ENCODE results near the gene SLC44A3. TPM values are rescaled to one million over a fixed set of nuclear protein-coding genes. Genes with fewer than 3 reads are reported as not detected.

Gene SLC44A3
- total RNA-seq, 1 experiment from 2014 or later, result 16.9 TPM

- H3K27me3 ChIP-seq (replicated peaks; ENCODE audit: control insufficient read depth, insufficient read depth, low read length), result no peaks in the 10 kb centered on the region
- Mint-ChIP-seq H3K9me3 (ENCODE audit: unreplicated experiment) (no peaks in the 10 kb centered on the region), H3K27ac (ENCODE audit: unreplicated experiment) (no peak overlapping the region), H3K36me3 (ENCODE audit: insufficient read depth, unreplicated experiment) (peaks cover 91% of the 10 kb centered on the region), H3K4me3 (ENCODE audit: unreplicated experiment) (no peak overlapping the region), H3K4me1 (ENCODE audit: low read depth, unreplicated experiment) (peaks cover 13% of the 10 kb centered on the region), H3K27me3 (ENCODE audit: insufficient read depth, unreplicated experiment) (no peaks in the 10 kb centered on the region)
- H3K9me3 ChIP-seq, result no peaks in the 10 kb centered on the region
- intact Hi-C loops (cut with micrococcal nuclease; ENCODE audit: unreplicated experiment), result no loop called here
- no peaks in the 10 kb centered on the region for H3K36me3 ChIP-seq (ENCODE audit: control insufficient read depth, insufficient read depth, low read length)
- no peak overlapping the region for H3K4me3 ChIP-seq (ENCODE audit: low read depth, low read length)
- POLR2A ChIA-PET, result no interaction called here
- no peak for TF ChIP-seq CTCF (IDR thresholded peaks at IDR 0.05; ENCODE audit: insufficient read depth in 1 of 2, low read depth in 1 of 2, low read length in 1 of 2, severe bottlenecking in 1 of 2, unreplicated experiment in 1 of 2)
- no TSS peak for BruUV-seq (replicated peaks)
- no peak for DNase-seq
- peaks cover 2% of the 10 kb centered on the region; the same call in 1 of the 2 replicates for H3K4me1 ChIP-seq
- CTCF ChIA-PET, result interaction anchor here (1.2 kb wide), 1 partner anchor 141 kb away, joined by 4 read pairs; no protein-coding TSS in a partner anchor
Observed at GRCh38 chr1:94899756-94900155, 79.6 kb downstream of the SLC44A3 start.

GRCh38 chr1:94901841-94902240 lies 81.7 kb downstream of the SLC44A3 start:
- Histone ChIP-seq H3K36me3 (ENCODE audit: control insufficient read depth, insufficient read depth, low read length) (no peaks in the 10 kb centered on the region), H3K4me1 (no peaks in the 10 kb centered on the region), H3K9me3 (no peaks in the 10 kb centered on the region), H3K4me3 (ENCODE audit: low read depth, low read length) (no peak overlapping the region), H3K27me3 (replicated peaks; ENCODE audit: control insufficient read depth, insufficient read depth, low read length) (no peaks in the 10 kb centered on the region)
- Mint-ChIP-seq H3K27ac (ENCODE audit: unreplicated experiment) (no peak overlapping the region), H3K9me3 (ENCODE audit: unreplicated experiment) (no peaks in the 10 kb centered on the region), H3K36me3 (ENCODE audit: insufficient read depth, unreplicated experiment) (peaks cover 89% of the 10 kb centered on the region), H3K4me3 (ENCODE audit: unreplicated experiment) (no peak overlapping the region), H3K4me1 (ENCODE audit: low read depth, unreplicated experiment) (peaks cover 6% of the 10 kb centered on the region), H3K27me3 (ENCODE audit: insufficient read depth, unreplicated experiment) (no peaks in the 10 kb centered on the region)
- no peak for DNase-seq
- POLR2A ChIA-PET, result no interaction called here
- BruUV-seq (replicated peaks), result no TSS peak
- no peak for TF ChIP-seq CTCF (IDR thresholded peaks at IDR 0.05; ENCODE audit: insufficient read depth in 1 of 2, low read depth in 1 of 2, low read length in 1 of 2, severe bottlenecking in 1 of 2, unreplicated experiment in 1 of 2)
- intact Hi-C loops (cut with micrococcal nuclease; ENCODE audit: unreplicated experiment), result no loop called here
- CTCF ChIA-PET, result no interaction called here

- intact Hi-C loops (cut with micrococcal nuclease; ENCODE audit: unreplicated experiment), result no loop called here
- POLR2A ChIA-PET, result interaction anchor here (0.8 kb wide), 1 partner anchor 11 kb away, joined by 3 read pairs; no protein-coding TSS in a partner anchor
Observed at GRCh38 chr1:94903280-94904009, 83.3 kb downstream of the SLC44A3 start.

More at GRCh38 chr1:94903280-94904009, 83.3 kb downstream of the SLC44A3 start:
- no TSS peak for BruUV-seq (replicated peaks)
- H3K4me3 ChIP-seq (ENCODE audit: low read depth, low read length), result no peak overlapping the region
- H3K27ac Mint-ChIP-seq (ENCODE audit: unreplicated experiment), result no peak overlapping the region
- DNase-seq, result no peak
- CTCF ChIA-PET, result no interaction called here
- no peaks in the 10 kb centered on the region for H3K27me3 ChIP-seq (replicated peaks; ENCODE audit: control insufficient read depth, insufficient read depth, low read length)
- peaks cover 92% of the 10 kb centered on the region for H3K36me3 Mint-ChIP-seq (ENCODE audit: insufficient read depth, unreplicated experiment)
- H3K9me3 ChIP-seq, result no peaks in the 10 kb centered on the region
- no peaks in the 10 kb centered on the region for H3K27me3 Mint-ChIP-seq (ENCODE audit: insufficient read depth, unreplicated experiment)
- H3K4me3 Mint-ChIP-seq (ENCODE audit: unreplicated experiment), result no peak overlapping the region
- peaks cover 15% of the 10 kb centered on the region for H3K4me1 Mint-ChIP-seq (ENCODE audit: low read depth, unreplicated experiment)
- TF ChIP-seq CTCF (IDR thresholded peaks at IDR 0.05; ENCODE audit: insufficient read depth in 1 of 2, low read depth in 1 of 2, low read length in 1 of 2, severe bottlenecking in 1 of 2, unreplicated experiment in 1 of 2), result no peak
- H3K4me1 ChIP-seq, result no peaks in the 10 kb centered on the region
- no peaks in the 10 kb centered on the region for H3K36me3 ChIP-seq (ENCODE audit: control insufficient read depth, insufficient read depth, low read length)
- no peaks in the 10 kb centered on the region for H3K9me3 Mint-ChIP-seq (ENCODE audit: unreplicated experiment)
